ENCODE results near the gene ZNF724.

Gene ZNF724

DNA sequence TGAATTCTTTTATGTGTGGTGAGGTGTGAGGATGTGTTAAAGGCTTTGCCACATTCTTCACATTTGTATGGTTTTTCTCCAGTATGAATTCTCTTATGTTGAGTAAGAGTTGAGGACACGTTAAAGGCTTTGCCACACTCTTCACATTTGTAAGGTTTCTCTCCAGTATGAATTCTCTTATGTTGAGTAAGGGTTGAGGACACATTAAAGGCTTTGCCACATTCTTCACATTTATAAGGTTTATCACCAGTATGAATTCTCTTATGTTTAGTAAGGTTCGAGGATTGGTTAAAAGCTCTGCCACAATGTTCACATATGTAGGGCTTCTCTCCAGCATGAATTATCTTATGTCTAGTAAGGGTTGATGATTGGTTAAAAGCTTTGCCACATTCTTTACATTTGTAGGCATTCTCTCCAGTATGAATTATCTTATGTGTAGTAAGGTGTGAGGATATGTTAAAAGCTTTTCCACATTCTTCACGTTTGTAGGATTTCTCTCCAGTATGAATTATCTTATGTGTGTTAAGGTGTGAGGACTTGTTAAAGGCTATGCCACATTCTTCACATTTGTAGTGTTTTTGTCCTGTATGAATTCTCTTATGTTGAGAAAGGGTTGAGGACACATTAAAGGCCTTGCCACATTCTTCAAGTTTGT lies 27.1 kb downstream of the ZNF724 start:
- no peak for DNase-seq

DNA sequence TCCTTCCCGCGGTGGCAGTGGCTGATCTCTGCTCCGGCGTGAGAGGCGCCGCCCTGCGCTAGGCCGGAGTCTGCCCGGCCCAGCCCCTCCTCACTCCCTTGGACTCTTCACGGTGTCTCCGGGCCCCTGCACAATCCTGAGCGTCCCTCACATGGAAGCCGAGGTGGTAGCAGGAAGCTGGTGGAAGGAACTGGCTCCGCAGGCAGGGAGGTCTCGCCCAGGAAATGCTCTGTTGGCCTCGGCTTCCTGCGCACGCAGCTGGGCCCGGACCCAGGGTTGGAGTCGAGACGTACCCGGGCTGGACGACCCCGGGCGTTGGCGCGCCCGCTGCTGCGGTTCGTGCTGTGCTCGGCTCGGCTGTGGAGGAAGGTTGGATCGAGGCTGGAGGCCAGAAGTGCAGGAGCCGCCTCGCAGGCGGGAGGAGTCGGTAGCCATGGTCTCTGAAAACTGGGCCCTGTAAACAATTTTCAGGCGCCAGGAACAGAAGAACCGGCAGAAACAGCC lies 46.3 kb downstream of the ZNF724 start:
- DNase-seq: no peak

DNA sequence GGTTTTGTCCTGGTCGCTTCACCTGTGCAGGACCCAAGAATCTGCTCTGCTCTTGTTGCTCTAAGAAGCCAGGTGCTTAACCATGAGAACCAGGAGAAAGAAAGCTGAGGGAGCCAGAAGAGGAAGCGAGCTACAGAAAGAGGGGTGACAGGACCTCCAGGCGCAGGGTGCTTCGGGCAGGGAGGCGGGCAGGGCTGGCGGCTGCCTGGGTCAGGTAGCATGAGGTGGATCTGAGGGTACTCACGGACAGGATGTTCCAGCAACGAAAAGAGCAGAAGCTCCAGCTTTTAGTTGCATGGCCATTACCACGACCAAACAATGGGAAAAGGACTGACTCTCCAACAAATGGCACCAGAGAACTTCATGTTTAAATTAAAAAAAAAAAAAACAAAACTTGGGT lies 59.9 kb downstream of the ZNF724 start:
- DNase-seq: no peak

DNA sequence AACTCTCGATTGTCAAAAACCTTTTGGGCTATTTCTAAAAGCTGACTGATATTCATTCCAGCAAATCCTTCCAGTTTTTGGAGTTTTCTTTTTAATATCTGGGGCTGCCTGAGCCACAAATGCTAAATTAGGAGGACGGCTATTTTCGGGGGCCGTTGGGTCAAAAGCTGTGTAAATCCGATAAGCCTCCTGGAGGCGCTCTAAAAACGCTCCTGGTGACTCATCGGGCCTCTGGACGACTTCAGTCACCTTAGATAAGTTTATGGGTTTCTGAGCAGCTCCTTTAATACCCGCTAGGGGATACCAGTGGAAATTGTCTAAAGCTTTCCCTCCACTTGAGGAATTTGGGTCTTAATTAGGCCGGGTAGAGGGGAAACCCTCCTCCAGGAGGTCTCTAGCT lies 66.9 kb downstream of the ZNF724 start:
- no peak for DNase-seq

Measured in NCI-H2081 (cell line).